Neural cell (in vitro differentiated cells): Measurements from ENCODE around the gene ASIC5. TPM values are rescaled to one million over a fixed set of nuclear protein-coding genes. Genes with fewer than 3 reads are reported as not detected.

ENCODE experiments used
- polyA plus RNA-seq: library from polyadenylated mRNA; depleted of rRNA; stranded (reverse); fragments of >200 nt; gene quantifications from 2 replicates; pipeline ENCODE4 v1.2.3, GENCODE V29; 2014

The ASIC5 gene
- polyA plus RNA-seq, 1 donor from 2014 or later: not detected

Other genes starting within 250 kb of the ASIC5 start
- gene GUCY1A1, start 199.4 kb downstream of the ASIC5 start, polyA plus RNA-seq: 13.6 and 15.5 TPM in 2 replicates
- gene GUCY1B1, start 107.3 kb downstream of the ASIC5 start, polyA plus RNA-seq: 13.6 and 16.0 TPM in 2 replicates
- 0.73 TPM in 1 of 2 replicates, not detected in the other for gene TDO2, start 37.4 kb upstream of the ASIC5 start, polyA plus RNA-seq
- gene CTSO, start 87.6 kb upstream of the ASIC5 start, polyA plus RNA-seq: 0.16 and 0.26 TPM in 2 replicates